Measurements from ENCODE around the gene CRABP1. TPM values are rescaled to one million over a fixed set of nuclear protein-coding genes. Genes with fewer than 3 reads are reported as not detected.
A peak's percentile ranks its signal among the peaks of the same experiment; 100 is the strongest.

The CRABP1 gene
- total RNA-seq, 1 donor from 2014 or later, result not detected

GRCh38 chr15:78347586-78348543 lies 7.7 kb downstream of the CRABP1 start:
- no peak for DNase-seq

GRCh38 chr15:78350058-78350457 lies 9.9 kb downstream of the CRABP1 start:
- DNase-seq, result no peak

GRCh38 chr15:78351539-78351938 lies 11.4 kb downstream of the CRABP1 start:
- no peak for DNase-seq

GRCh38 chr15:78353093-78353492 lies 12.9 kb downstream of the CRABP1 start:
- peak; percentile 7 for DNase-seq

- no peak for DNase-seq
Measured at GRCh38 chr15:78355177-78355576, 15.0 kb downstream of the CRABP1 start.

- no peak for DNase-seq
Measured at GRCh38 chr15:78358102-78358870, 18.1 kb downstream of the CRABP1 start.

GRCh38 chr15:78359041-78359808 lies 19.1 kb downstream of the CRABP1 start:
- no peak for DNase-seq

- DNase-seq, result no peak
Measured at GRCh38 chr15:78360367-78360801, 20.2 kb downstream of the CRABP1 start.

GRCh38 chr15:78360958-78361718 lies 21.0 kb downstream of the CRABP1 start:
- DNase-seq, result no peak

- DNase-seq, result no peak
Measured at GRCh38 chr15:78361771-78362506, 21.8 kb downstream of the CRABP1 start.

GRCh38 chr15:78362716-78363380 lies 22.7 kb downstream of the CRABP1 start:
- DNase-seq, result no peak

GRCh38 chr15:78363381-78363734 lies 23.2 kb downstream of the CRABP1 start:
- DNase-seq, result no peak

- DNase-seq, result no peak
Measured at GRCh38 chr15:78364233-78364632, 24.1 kb downstream of the CRABP1 start.

- DNase-seq, result peak; percentile 11
Measured at GRCh38 chr15:78365917-78366316, 25.8 kb downstream of the CRABP1 start.

GRCh38 chr15:78366342-78366741 lies 26.2 kb downstream of the CRABP1 start:
- no peak for DNase-seq

GRCh38 chr15:78368651-78369050 lies 28.5 kb downstream of the CRABP1 start:
- no peak for DNase-seq

- DNase-seq, result no peak
Measured at GRCh38 chr15:78369161-78369560, 29.0 kb downstream of the CRABP1 start.

GRCh38 chr15:78370013-78370412 lies 29.9 kb downstream of the CRABP1 start:
- no peak for DNase-seq

- no peak for DNase-seq
Measured at GRCh38 chr15:78372880-78373279, 32.7 kb downstream of the CRABP1 start.

Measured in dermis blood vessel endothelial cell (primary cell).